NT2/D1 (cell line): Measurements from ENCODE around the gene AHRR.
"Not testable (repeated sequence)": the region's sequence is repeated elsewhere in the genome, so short reads cannot be mapped to it uniquely, and the experiment has no call there.

Experiments used
- DNase-seq: peaks from one replicate; pipeline ENCODE4 v3.0.0-alpha.2; 2011; ENCODE audit warnings: low read depth, low spot score
- H3K27me3 ChIP-seq: 2 replicates; pipeline ENCODE4 v1.6.0; 2011; ENCODE audit warnings: mild to moderate bottlenecking; ENCODE audit not compliant: insufficient read length, insufficient read depth
- H3K36me3 ChIP-seq: 2 replicates; pipeline ENCODE4 v1.6.1; 2011; ENCODE audit warnings: mild to moderate bottlenecking, low read length, mixed read lengths; ENCODE audit not compliant: insufficient read depth, insufficient read length
- H3K4me1 ChIP-seq: 2 replicates; pipeline ENCODE4 v1.5.1; 2011; ENCODE audit not compliant: insufficient read depth, insufficient read length
- H3K4me3 ChIP-seq: 2 replicates; pipeline ENCODE4 v1.5.1; 2011; ENCODE audit warnings: low read depth; ENCODE audit not compliant: insufficient read length
- H3K9ac ChIP-seq: 2 replicates; pipeline ENCODE4 v1.6.0; 2011; ENCODE audit warnings: low read depth; ENCODE audit not compliant: insufficient read length
- H3K9me3 ChIP-seq: 2 replicates; pipeline ENCODE4 v1.5.1; 2011; ENCODE audit warnings: mild to moderate bottlenecking, low read length; ENCODE audit not compliant: insufficient read depth
- SUZ12 ChIP-seq: IDR thresholded peaks from 2 replicates; pipeline ENCODE4 v1.6.1; 2011; ENCODE audit not compliant: insufficient read length, insufficient read depth; ENCODE audit errors: extremely low read depth
- YY1 ChIP-seq: IDR thresholded peaks from 2 replicates; pipeline ENCODE4 v1.6.1; 2011; ENCODE audit not compliant: insufficient read length, insufficient read depth
- ZNF274 ChIP-seq: IDR thresholded peaks from 2 replicates; pipeline ENCODE4 v1.6.1; 2011; ENCODE audit warnings: mild to moderate bottlenecking, low read depth, low read length

Gene AHRR

GRCh38 chr5:364497-364896 is 43.0 kb downstream of the AHRR start:
- H3K4me1 ChIP-seq = peaks cover 6% of the 10 kb centered on the region
- H3K36me3 ChIP-seq = no peaks in the 10 kb centered on the region
- no peak overlapping the region for H3K9ac ChIP-seq
- H3K27me3 ChIP-seq = no peaks in the 10 kb centered on the region
- H3K4me3 ChIP-seq = no peak overlapping the region
- no peaks in the 10 kb centered on the region for H3K9me3 ChIP-seq
- DNase-seq = no peak
- TF ChIP-seq ZNF274 (no peak), SUZ12 (no peak), YY1 (no peak)

DNA sequence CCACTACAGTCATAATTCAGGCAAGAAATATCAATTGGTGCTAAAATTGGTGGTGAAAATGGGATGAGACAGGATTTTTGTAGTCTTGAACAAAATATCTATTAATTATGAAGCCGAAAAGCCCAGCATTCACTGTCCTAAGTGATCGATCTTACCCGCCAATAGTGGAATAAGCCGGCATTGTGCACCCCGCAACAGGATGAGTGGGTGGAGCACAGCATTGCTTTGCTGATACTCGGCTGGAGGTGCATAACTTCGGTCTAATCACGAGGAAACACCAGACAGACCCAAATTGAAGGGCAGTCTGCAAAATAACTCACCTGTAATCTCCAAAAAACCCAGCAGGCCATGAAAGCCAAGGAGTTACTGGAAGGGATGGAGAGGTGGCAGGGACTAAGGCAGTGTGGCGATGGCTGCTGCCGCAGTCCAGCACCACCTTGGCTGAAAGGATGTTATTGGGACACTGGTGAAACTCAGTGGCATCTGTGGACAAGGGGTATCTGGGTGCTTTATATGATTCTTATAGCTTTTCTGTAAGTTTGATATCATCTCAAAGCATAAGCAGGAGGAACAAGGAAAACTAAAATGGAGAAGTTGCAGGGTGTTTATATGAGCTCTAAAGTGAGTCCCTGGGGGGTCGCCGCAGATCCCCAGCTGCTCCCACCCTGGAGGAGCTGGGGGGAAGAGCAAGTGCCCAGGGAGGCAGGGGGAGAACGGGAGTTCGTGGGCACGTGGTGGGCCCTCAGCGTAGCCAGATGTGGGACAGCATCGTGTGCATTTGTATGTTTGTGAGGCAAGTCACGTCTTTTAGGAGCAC is 45.2 kb downstream of the AHRR start:
- Histone ChIP-seq H3K4me3 (no peak overlapping the region), H3K9ac (no peak overlapping the region), H3K4me1 (peaks cover 6% of the 10 kb centered on the region), H3K36me3 (no peaks in the 10 kb centered on the region), H3K27me3 (no peaks in the 10 kb centered on the region), H3K9me3 (no peaks in the 10 kb centered on the region)
- DNase-seq = no peak
- TF ChIP-seq ZNF274 (no peak), SUZ12 (no peak), YY1 (no peak)

DNA sequence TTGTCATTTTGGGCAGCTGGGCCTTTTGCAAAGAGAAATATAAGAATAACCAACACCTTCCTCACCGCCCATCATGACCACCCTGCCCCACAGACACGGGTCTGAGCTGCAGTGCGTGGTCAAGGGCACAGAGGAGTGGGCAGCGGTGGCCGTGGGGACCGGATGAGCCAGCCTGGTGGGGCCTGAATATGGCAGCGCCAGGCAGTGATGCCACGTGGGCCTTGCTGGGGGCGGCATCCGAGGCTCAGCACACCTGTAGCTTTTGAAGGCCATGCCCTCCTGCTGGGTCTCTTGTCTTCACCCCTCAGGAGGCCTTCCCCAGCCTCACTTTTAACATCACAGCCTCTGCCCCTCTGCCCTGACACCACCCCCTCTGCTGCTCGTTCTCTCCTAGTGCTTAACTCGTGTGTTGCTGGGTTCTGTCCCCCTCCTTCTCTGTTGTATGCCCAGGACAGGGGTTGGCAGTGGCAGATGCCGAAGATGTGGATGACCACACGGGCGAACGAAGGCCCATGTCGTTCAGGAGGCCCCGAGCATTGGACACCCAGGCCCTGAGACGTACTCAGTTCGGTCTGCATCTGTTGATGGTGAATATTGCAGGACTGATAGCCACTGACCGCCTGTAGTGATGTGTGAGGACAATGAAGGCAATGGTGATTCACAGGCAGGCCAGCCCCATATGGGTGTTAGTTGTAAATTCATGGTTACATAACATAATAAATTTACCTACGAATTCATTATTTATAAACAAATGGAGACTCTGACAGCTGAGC is 46.0 kb downstream of the AHRR start:
- TF ChIP-seq YY1 = no peak
- no peak for TF ChIP-seq SUZ12
- TF ChIP-seq ZNF274 = no peak
- peaks cover 9% of the 10 kb centered on the region for H3K4me1 ChIP-seq
- H3K4me3 ChIP-seq = no peak overlapping the region
- H3K36me3 ChIP-seq = no peaks in the 10 kb centered on the region
- H3K9ac ChIP-seq = no peak overlapping the region
- no peaks in the 10 kb centered on the region for H3K9me3 ChIP-seq
- peaks cover under 1% of the 10 kb centered on the region for H3K27me3 ChIP-seq
- DNase-seq = no peak

DNA sequence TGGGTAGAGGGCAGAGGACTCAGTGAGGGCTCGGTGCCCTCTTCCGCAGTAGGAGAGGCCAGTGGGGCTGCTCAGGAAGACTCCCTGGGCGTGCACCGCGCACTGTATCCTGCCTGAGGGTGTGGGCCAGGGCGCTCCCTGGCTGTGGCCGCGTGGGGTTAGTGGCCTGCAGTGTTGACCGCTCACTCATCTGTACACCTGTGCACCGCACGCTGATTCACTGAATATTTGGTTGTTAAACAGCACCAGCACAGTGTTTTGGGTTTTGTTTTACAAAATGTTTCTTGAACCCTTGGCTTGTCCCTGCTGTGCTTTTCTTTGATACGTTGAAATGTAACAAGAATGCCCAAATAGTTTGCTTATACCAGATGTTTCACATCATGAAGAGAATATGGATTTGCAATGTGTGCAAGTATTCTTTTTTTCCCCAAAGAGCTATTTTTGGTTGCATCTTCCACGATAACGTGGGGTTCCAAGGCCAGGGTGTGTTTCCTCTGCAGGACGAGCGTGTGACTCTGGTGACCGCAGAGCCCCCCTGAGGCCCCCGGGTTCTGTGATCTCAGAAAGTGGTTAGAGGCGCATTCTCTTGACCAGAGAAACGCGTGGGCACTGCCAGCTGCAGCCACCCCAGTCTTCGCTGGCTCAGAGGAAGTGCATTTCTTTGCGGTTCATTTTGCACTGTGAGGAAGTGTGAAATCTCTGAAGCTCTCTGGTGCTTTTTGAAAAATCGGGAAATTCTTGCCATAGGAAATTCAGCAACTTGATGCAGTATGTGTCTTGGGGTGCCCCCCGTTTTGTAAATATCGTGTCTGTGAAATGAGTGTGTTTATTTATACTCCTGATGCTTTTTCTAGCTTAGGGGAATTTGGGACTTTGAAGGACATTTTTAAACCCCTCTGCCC is 46.9 kb downstream of the AHRR start:
- TF ChIP-seq YY1 (no peak), ZNF274 (no peak), SUZ12 (no peak)
- Histone ChIP-seq H3K4me3 (no peak overlapping the region), H3K27me3 (peaks cover 9% of the 10 kb centered on the region), H3K9ac (no peak overlapping the region), H3K4me1 (peaks cover 17% of the 10 kb centered on the region), H3K9me3 (no peaks in the 10 kb centered on the region), H3K36me3 (no peaks in the 10 kb centered on the region)
- DNase-seq = no peak

DNA sequence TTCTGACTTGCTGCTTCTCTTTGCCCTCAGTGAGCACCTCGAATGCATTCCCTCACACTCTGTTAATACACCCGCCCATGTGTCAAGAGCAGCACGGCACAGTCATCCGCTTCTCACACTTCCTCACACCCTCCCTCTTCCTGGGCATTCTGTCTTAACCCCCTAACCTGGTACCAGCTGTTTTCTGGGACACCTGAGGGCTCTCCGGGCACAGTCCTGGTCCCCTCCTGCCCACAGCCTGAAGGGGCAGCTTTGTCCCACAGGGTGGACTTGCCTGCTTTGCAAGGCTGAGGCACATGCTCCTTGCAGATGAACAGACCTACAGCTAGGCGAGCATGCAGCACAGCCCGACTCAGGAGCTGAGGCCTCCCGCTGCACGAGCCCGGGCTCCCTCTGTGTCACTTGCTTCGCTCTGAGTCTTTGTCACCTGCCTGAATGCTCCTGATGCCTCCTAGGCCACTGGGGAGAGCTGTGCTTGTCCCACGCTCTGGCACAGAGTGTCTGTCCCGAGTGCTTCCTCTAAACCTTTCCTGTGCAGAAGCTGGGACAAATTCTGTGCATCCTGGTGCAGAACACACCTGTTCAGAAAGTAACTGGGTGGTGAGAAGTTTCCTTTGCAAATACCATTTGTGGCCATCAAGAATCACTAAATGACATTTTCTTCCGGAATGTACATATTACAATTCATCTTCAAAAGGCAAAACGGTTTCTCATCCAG is 47.8 kb downstream of the AHRR start:
- H3K27me3 ChIP-seq = peaks cover 16% of the 10 kb centered on the region
- H3K4me3 ChIP-seq = no peak overlapping the region
- TF ChIP-seq SUZ12 = no peak
- TF ChIP-seq ZNF274 = no peak
- TF ChIP-seq YY1 = no peak
- DNase-seq = no peak
- H3K9me3 ChIP-seq = no peaks in the 10 kb centered on the region
- H3K36me3 ChIP-seq = no peaks in the 10 kb centered on the region
- peaks cover 17% of the 10 kb centered on the region for H3K4me1 ChIP-seq
- H3K9ac ChIP-seq = no peak overlapping the region

DNA sequence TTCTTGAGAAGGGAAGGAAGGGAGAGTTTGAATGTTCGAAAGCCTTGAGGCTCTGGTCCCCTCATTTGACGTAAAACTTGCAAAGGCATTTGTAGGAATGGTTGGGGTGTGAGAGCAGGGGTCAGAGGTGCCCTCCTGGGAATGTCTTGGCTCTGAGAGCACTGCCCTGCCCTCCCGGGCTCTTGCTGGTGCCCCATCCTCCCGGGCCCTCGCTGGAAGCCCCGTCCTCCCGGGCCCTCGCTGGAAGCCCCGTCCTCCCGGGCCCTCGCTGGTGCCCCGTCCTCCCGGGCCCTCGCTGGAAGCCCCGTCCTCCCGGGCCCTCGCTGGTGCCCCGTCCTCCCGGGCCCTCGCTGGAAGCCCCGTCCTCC is 48.3 kb downstream of the AHRR start:
- H3K9ac ChIP-seq, H3K4me3 ChIP-seq, DNase-seq, H3K36me3 ChIP-seq, H3K9me3 ChIP-seq: not testable (repeated sequence)
- peaks cover 22% of the 10 kb centered on the region for H3K27me3 ChIP-seq
- peaks cover 21% of the 10 kb centered on the region for H3K4me1 ChIP-seq
